ENCODE data around the gene TMPRSS9. TPM values are rescaled to one million over a fixed set of nuclear protein-coding genes. Genes with fewer than 3 reads are reported as not detected.
"Not testable (repeated sequence)": the region's sequence is repeated elsewhere in the genome, so short reads cannot be mapped to it uniquely, and the experiment has no call there.

TMPRSS9 gene
- total RNA-seq, 4 donors from 2014 or later: not detected

- no peaks in the 10 kb centered on the region for H3K27me3 ChIP-seq
- no peaks in the 10 kb centered on the region for H3K9me3 ChIP-seq
- H3K36me3 ChIP-seq: no peaks in the 10 kb centered on the region
- no peak overlapping the region for H3K27ac ChIP-seq
- peak overlapping the region; percentile 95 for H3K4me3 ChIP-seq
- DNase-seq (ENCODE audit: low spot score in 2 of 2): no peak
- peaks cover 14% of the 10 kb centered on the region for H3K4me1 ChIP-seq
- WGBS: 88% methylated on average over 10 of the region's 14 CpGs
- TF ChIP-seq CTCF (IDR thresholded peaks at IDR 0.05) (no peak), POLR2A (IDR thresholded peaks at IDR 0.05) (no peak), EP300 (IDR thresholded peaks at IDR 0.05) (no peak), POLR2AphosphoS5 (IDR thresholded peaks at IDR 0.05) (no peak)
Observed at GRCh38 chr19:2454962-2455850, 95.1 kb downstream of the TMPRSS9 start.

- Histone ChIP-seq H3K9me3 (no peaks in the 10 kb centered on the region), H3K4me3 (peak overlapping the region; percentile 95), H3K27ac (peak overlapping the region; percentile 63), H3K27me3 (no peaks in the 10 kb centered on the region), H3K4me1 (peaks cover 14% of the 10 kb centered on the region), H3K36me3 (no peaks in the 10 kb centered on the region)
- 0% methylated on average over 13 of the region's 62 CpGs for WGBS
- TF ChIP-seq CTCF (IDR thresholded peaks at IDR 0.05) (no peak), POLR2A (IDR thresholded peaks at IDR 0.05) (no peak), EP300 (IDR thresholded peaks at IDR 0.05) (no peak), POLR2AphosphoS5 (IDR thresholded peaks at IDR 0.05) (no peak)
- DNase-seq (ENCODE audit: low spot score in 2 of 2): no peak
Observed at GRCh38 chr19:2455851-2456570, 95.9 kb downstream of the TMPRSS9 start.

GRCh38 chr19:2457394-2458037 lies 97.5 kb downstream of the TMPRSS9 start:
- peaks cover 28% of the 10 kb centered on the region for H3K4me1 ChIP-seq
- H3K27ac ChIP-seq: peak overlapping the region; percentile 68
- peak overlapping the region; percentile 95 for H3K4me3 ChIP-seq
- 93% methylated on average over 8 of the region's 8 CpGs for WGBS
- H3K9me3 ChIP-seq: no peaks in the 10 kb centered on the region
- H3K36me3 ChIP-seq: no peaks in the 10 kb centered on the region
- DNase-seq (ENCODE audit: low spot score in 2 of 2): no peak
- no peaks in the 10 kb centered on the region for H3K27me3 ChIP-seq
- no peak for TF ChIP-seq CTCF (IDR thresholded peaks at IDR 0.05)
- TF ChIP-seq POLR2A (IDR thresholded peaks at IDR 0.05): no peak
- TF ChIP-seq EP300 (IDR thresholded peaks at IDR 0.05): no peak
- TF ChIP-seq POLR2AphosphoS5 (IDR thresholded peaks at IDR 0.05): no peak

GRCh38 chr19:2458054-2458453 lies 98.0 kb downstream of the TMPRSS9 start:
- Histone ChIP-seq H3K27ac (no peak overlapping the region), H3K4me3 (no peak overlapping the region), H3K9me3 (no peaks in the 10 kb centered on the region), H3K36me3 (no peaks in the 10 kb centered on the region), H3K27me3 (no peaks in the 10 kb centered on the region), H3K4me1 (peaks cover 32% of the 10 kb centered on the region)
- no peak for DNase-seq (ENCODE audit: low spot score in 2 of 2)
- TF ChIP-seq CTCF (IDR thresholded peaks at IDR 0.05): no peak
- no peak for TF ChIP-seq POLR2A (IDR thresholded peaks at IDR 0.05)
- TF ChIP-seq POLR2AphosphoS5 (IDR thresholded peaks at IDR 0.05): no peak
- TF ChIP-seq EP300 (IDR thresholded peaks at IDR 0.05): no peak
- 88% methylated on average over 5 of the region's 5 CpGs for WGBS

GRCh38 chr19:2458776-2459175 lies 98.7 kb downstream of the TMPRSS9 start:
- H3K9me3 ChIP-seq; H3K27ac ChIP-seq; H3K36me3 ChIP-seq; DNase-seq (ENCODE audit: low spot score in 2 of 2); H3K4me3 ChIP-seq; H3K27me3 ChIP-seq: not testable (repeated sequence)
- peaks cover 32% of the 10 kb centered on the region for H3K4me1 ChIP-seq
- WGBS: 73% methylated on average over 10 of the region's 10 CpGs
